ENCODE data around the gene LGALS3BP.

DNA sequence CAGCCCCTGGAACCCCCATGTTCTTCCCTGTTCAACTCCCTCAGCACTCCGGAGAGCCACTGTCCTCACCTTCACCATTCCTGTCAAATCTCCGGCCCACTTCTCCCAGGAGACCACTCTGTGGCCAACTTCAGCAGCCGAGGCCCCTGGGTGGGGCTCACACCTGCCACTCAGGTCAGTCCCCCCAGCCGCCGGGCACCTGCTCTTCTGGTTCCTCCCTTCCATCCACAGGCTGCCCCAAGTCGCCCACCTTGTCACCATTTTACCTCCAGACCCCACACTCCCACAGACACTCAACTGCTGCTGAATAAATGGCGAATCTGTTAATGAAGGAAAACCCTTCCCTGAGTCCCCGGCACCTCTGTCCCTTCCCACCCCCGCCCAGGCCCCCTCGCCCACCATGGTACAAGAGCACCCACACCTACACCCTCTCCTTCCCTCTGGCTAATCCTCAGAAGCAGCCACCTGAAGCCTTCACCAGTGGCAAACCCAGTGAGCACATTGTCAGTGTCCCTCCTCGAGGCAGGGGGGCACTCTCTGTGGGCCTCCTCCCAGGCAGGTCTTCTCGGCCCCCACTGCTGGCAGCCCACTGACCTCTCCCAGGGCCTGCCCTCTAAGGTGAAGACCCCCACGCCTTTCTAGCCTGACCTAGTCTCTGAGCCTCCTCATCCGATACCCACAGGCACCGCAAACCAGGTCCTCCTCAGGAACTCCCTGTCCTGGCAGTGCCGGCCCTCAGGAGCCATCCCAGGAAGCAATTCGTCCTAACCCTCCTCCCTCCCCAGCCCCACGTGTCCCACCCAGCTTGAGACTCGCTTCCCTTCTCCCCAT, 21.7 kb upstream of the LGALS3BP start:
- TF ChIP-seq, protein P1, sequence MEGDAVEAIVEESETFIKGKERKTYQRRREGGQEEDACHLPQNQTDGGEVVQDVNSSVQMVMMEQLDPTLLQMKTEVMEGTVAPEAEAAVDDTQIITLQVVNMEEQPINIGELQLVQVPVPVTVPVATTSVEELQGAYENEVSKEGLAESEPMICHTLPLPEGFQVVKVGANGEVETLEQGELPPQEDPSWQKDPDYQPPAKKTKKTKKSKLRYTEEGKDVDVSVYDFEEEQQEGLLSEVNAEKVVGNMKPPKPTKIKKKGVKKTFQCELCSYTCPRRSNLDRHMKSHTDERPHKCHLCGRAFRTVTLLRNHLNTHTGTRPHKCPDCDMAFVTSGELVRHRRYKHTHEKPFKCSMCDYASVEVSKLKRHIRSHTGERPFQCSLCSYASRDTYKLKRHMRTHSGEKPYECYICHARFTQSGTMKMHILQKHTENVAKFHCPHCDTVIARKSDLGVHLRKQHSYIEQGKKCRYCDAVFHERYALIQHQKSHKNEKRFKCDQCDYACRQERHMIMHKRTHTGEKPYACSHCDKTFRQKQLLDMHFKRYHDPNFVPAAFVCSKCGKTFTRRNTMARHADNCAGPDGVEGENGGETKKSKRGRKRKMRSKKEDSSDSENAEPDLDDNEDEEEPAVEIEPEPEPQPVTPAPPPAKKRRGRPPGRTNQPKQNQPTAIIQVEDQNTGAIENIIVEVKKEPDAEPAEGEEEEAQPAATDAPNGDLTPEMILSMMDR (IDR thresholded peaks at IDR 0.05) = no peak
- no peak for TF ChIP-seq POLR2A (IDR thresholded peaks at IDR 0.05)

Measured in body of pancreas (tissue), 4 donors.